ENCODE measurements around the gene SORT1.
"Not testable (repeated sequence)": the region's sequence is repeated elsewhere in the genome, so short reads cannot be mapped to it uniquely, and the experiment has no call there.

SORT1 gene

DNA sequence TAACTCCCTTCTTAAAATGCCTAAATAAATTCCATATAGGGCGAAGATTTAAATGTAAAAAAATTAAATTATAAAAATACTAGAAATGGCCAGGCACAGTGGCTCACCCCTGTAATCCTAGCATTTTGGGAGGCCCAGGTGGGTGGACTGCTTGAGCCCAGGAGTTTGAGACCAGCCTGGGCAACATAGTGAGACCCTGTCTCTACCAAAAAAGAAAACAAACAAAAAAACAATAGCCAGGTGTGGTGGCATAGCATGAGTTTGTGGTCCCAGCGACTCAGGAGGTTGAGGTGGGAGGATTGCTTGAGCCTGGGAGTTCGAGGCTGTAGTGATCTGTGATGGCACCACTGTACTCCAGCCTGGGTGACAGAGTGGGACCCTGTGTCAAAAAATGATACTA, 17.8 kb downstream of the SORT1 start:
- no peak for DNase-seq (ENCODE audit: low read depth)

GRCh38 chr1:109379422-109379821, 18.3 kb downstream of the SORT1 start:
- no peak for DNase-seq (ENCODE audit: low read depth)

DNA sequence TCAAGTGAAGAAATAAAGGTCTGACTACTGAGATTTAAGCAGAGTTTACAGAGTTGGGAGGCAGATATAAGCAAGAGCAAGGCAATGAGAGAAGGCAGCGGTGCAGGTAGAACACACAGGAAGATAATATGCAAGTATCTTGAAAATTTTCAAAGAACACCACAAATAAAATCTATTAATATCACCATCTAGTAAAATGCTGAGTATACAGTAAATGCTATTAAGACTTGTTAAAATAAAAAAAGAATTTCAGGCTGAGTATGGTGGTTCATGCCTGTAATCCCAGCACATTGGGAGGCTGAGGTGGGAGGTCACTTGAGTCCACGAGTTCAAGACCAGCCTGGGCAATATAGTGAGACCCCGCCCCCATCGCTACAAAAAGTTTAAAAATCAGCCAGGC, 20.0 kb downstream of the SORT1 start:
- DNase-seq (ENCODE audit: low read depth): no peak

DNA sequence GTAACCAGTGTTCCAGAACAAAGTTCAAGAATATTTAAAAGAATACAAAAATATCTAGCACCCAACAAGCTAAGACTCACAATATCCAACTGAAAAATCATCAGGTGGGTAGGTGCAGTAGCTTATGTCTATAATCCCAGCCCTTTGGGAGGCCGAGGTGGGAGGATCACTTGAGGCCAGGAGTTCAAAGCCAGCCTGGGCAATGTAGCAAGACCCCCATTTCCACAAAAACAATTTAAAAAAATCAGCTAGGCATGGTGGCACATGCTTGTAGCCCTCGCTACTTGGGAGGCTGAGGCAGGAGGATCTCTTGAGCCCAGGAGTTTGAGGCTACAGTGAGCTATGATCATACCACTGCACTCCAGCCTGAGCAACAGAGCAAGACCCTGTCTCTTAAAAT, 24.0 kb downstream of the SORT1 start:
- DNase-seq (ENCODE audit: low read depth): not testable (repeated sequence)

GRCh38 chr1:109373126-109373525, 24.6 kb downstream of the SORT1 start:
- DNase-seq (ENCODE audit: low read depth): no peak

GRCh38 chr1:109372281-109372680, 25.4 kb downstream of the SORT1 start:
- no peak for DNase-seq (ENCODE audit: low read depth)

DNA sequence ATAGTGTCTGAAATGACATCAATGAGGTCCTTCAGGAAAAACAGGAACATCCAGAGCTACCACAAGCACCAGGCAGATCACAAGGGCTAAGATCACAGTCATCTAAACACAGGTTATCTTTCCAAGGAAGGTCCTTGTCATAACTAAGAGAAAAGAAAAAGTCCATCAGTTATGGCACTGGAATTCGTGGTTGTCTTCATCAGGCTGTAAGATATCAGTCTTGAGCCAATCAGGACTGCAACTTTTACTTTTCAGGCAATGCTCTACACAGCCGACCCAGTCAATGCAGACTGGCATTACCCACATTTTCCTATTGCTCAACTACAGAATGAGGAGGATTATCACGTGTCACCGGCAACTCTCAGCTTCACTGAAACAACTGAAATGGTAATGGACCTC, 26.4 kb downstream of the SORT1 start:
- DNase-seq (ENCODE audit: low read depth): no peak

DNA sequence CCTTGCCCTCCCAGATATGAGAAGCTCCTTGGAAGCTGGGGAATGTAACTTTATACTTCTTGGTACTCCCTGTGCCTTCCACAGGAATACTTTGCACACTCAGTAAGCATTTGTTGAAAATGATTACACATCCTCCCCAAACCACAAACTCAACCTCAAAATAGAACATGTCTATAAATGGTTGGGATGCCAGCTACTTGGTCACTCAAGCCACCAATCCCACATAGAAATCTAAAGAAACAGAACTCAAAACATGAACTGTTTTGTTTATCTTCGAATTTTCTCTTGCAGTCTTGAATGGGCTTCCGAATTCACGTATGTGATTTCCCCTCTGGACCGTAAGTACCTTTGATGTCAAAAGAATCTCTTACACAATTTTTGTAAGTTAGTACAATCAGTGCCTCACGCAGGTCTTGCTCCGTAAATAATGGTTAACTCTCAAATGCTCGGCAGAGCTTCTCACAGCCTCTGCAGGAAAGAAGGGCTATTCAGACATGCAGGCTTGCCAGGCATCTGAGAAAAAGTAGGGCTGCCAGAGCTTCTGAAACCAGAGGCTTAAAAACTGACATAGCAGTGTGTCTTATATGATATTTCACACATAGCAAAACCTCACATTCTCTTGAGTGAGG, 26.9 kb downstream of the SORT1 start:
- no peak for DNase-seq (ENCODE audit: low read depth)

GRCh38 chr1:109369167-109369746, 28.5 kb downstream of the SORT1 start:
- DNase-seq (ENCODE audit: low read depth): no peak

- DNase-seq (ENCODE audit: low read depth): no peak
Observed at GRCh38 chr1:109368464-109368863, 29.3 kb downstream of the SORT1 start.

DNA sequence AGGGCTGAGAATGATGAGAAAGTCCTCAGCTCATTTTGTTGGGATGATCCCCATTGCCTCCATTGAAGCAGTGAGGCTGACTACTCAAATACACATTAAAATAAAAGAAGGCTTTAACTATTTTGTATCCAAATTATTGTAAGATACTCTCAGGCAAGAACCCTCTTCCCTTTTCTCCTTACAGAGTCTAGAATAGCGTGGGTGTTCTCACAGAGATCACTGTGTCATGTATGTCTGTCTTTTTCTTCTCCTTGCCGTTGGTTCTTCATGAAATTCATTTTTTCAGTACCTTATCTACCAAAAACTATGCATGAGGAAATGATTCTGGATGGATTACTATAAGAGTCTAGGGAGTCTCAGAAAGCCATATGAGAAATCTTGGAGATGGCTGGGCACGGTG, 30.1 kb downstream of the SORT1 start:
- DNase-seq (ENCODE audit: low read depth): no peak

DNA sequence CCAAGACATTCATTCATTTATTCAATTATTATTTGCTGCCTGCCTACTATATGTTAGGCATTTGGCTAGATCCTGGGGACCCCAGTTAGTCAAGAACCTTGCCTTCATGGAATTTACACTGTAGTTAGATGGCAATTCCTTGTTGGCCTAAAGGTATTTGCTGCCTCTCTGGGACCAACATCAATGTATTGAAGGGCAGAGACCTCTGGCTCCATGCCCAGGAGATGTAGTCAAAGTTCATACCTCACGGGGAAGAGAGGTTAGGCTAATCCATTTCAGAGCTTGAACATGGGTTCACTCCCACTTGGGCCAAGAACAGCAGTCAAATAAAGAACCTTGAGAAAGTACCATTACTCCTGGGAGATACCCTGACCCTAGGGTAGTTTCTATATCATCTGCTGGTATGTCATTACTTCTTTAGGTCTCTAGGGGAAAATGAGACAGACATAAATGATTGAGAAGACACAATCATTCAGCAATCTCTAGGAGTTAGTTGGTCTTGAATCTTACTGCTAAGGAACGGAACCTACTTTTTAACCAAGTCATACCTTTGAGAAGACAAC, 32.0 kb downstream of the SORT1 start:
- no peak for DNase-seq (ENCODE audit: low read depth)

DNA sequence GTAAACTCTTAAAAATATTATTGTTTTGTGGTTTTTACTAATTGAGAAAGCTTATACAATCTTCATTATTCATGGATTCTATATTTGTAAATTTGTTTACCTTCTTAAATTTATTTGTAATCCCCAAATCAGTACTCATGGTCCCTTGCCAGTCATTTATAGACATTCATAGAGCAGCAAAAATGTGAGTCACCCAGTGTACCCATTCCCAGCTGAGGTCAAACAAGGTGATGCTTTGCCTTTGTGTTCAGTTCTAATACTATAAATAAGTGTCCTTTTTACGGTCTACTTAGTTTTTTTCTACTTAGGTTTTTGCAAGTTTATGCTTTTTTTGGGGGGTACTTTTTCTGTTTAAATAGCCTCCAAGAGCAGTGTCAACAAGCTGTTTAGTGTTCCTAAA, 36.1 kb downstream of the SORT1 start:
- DNase-seq (ENCODE audit: low read depth): no peak

- DNase-seq (ENCODE audit: low read depth): no peak
Observed at GRCh38 chr1:109361069-109361468, 36.6 kb downstream of the SORT1 start.

DNA sequence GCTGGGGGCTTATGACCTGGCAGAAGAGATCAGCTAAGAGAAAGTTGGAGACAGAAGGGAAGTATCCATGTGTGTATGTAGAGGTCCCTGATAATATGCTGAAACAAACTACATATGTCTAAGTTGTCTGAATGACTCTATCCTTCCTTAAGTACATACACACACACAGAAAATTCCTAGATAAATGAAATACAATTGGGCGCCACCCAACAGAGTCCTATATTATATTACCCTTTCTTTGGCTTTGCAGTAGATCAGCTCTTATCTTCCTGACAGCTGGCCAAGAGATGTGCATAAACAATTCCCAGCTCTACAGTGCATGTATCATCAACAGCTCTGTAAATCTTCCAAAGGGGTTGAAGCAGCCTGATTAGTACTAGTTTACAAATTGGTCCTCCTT, 40.1 kb downstream of the SORT1 start:
- no peak for DNase-seq (ENCODE audit: low read depth)

DNA sequence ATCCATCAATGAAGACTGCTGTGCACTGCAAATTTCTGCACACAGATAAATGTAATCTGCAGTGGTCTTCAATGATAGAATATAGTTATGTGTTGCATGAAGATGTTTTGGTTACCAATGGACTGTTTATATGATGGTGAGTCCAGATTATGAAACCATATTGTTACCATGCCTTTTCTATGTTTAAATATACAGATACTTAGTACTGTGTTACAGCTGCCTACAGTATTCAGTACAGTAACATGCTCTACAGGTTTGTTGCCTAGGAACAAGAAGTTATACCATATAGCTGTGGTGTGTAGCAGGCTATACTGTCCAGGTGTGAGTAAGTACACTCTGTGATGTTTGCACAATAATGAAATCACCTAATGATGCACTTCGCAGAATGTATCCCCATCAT, 40.8 kb downstream of the SORT1 start:
- no peak for DNase-seq (ENCODE audit: low read depth)

- no peak for DNase-seq (ENCODE audit: low read depth)
Observed at GRCh38 chr1:109356505-109356904, 41.2 kb downstream of the SORT1 start.

GRCh38 chr1:109354929-109355328, 42.8 kb downstream of the SORT1 start:
- DNase-seq (ENCODE audit: low read depth): no peak

- DNase-seq (ENCODE audit: low read depth): no peak
Observed at GRCh38 chr1:109351457-109351856, 46.3 kb downstream of the SORT1 start.

- no peak for DNase-seq (ENCODE audit: low read depth)
Observed at GRCh38 chr1:109350655-109351054, 47.1 kb downstream of the SORT1 start.

- no peak for DNase-seq (ENCODE audit: low read depth)
Observed at GRCh38 chr1:109350182-109350581, 47.5 kb downstream of the SORT1 start.

- no peak for DNase-seq (ENCODE audit: low read depth)
Observed at GRCh38 chr1:109347511-109347910, 50.2 kb downstream of the SORT1 start.

DNA sequence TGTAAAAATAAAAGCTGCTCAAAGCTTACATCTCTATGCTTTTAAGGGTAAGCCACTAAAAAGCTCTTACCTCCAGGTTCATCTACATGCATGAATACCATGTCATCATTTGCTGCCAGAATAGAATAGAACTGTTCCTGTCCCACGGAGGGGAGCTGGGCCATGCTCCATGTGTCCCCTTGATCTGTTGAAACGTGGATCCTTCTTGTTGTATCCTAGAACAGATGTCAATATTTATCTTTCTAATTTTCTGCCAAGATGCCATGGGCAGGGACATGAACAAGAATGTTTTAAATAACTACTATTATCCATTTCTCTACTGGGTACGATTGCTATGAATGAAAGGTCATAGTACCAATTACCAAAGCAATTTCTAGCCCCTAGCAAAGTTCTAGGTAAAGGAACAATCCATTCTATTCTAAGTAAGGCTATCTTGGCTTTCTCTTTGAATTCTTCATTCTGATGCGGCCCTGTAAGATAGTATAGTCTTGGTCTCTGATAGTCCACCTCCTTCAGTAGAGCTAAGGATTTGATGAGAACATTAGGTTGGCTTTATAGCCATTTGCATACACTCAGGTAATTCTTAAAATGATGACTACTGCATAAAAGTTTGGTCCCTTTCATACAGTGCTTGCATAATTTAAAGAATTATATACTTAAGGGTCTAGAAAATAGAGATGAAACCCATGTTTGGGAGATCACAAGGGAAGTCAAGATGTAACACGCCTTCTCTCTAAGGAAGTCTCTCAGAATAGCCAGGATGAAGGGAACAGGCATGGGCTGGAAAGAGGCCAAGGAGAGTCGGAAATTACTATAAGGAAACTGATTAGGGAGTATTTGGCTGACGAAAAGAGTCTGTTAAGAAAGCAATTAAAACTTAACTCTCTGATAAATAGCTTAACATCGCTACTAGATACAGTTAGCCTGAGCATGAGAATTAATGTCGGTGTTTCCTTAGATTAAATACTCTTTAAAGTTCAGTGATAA, 55.5 kb downstream of the SORT1 start:
- DNase-seq (ENCODE audit: low read depth): no peak

All from stimulated activated CD8-positive, alpha-beta memory T cell treated with anti-CD3 and anti-CD28 coated beads, Interleukin-15, amount 100 ng/mL, for 24 hours (primary cell).